ENCODE measurements around the gene SLC12A6. TPM values are rescaled to one million over a fixed set of nuclear protein-coding genes. Genes with fewer than 3 reads are reported as not detected.

The SLC12A6 gene
- total RNA-seq, 1 experiment from 2014 or later: 15.1 TPM

- ATAC-seq: no peak
- no peak for TF ChIP-seq CBX3 (IDR thresholded peaks at IDR 0.05; ENCODE audit: low read depth)
- TF ChIP-seq YY1 (IDR thresholded peaks at IDR 0.05; ENCODE audit: extremely low read depth, insufficient replicate concordance, low read depth, low read length): no peak
- TF ChIP-seq EZH2 (IDR thresholded peaks at IDR 0.05): no peak
- TF ChIP-seq ZFX (IDR thresholded peaks at IDR 0.05): no peak
- no peak for TF ChIP-seq RAD21 (IDR thresholded peaks at IDR 0.05; ENCODE audit: low read depth)
- no peak for TF ChIP-seq POLR2A (IDR thresholded peaks at IDR 0.05; ENCODE audit: borderline replicate concordance, extremely low read depth, insufficient read depth, insufficient read length)
- no peak for TF ChIP-seq ZBTB33 (IDR thresholded peaks at IDR 0.05; ENCODE audit: extremely low read depth, insufficient replicate concordance, low read length)
- no peak for TF ChIP-seq REST (IDR thresholded peaks at IDR 0.05; ENCODE audit: low read depth)
- no peak for TF ChIP-seq SP1 (IDR thresholded peaks at IDR 0.05; ENCODE audit: low read depth)
- TF ChIP-seq ZNF274 (IDR thresholded peaks at IDR 0.05; ENCODE audit: low read depth, low read length): no peak
- no peak for TF ChIP-seq ATF3 (IDR thresholded peaks at IDR 0.05)
- TF ChIP-seq CEBPB (IDR thresholded peaks at IDR 0.05; ENCODE audit: low read depth): no peak
- no peak for TF ChIP-seq JUND (IDR thresholded peaks at IDR 0.05)
- no peak for TF ChIP-seq EZH2phosphoT487 (IDR thresholded peaks at IDR 0.05; ENCODE audit: borderline replicate concordance)
- no peak for TF ChIP-seq CTCF (IDR thresholded peaks at IDR 0.05 in 2 of 3, conservative IDR thresholded peaks at IDR 0.05 in 1 of 3; ENCODE audit: borderline replicate concordance in 1 of 3, insufficient read depth in 1 of 3, low read depth in 2 of 3, low read length in 2 of 3)
Measured at GRCh38 chr15:34243226-34243625, 94.4 kb downstream of the SLC12A6 start.

More at GRCh38 chr15:34243226-34243625, 94.4 kb downstream of the SLC12A6 start:
- CTCF ChIA-PET: no interaction called here
- H3K27ac ChIP-seq (ENCODE audit: low read depth, low read length): no peak overlapping the region
- RAD21 ChIA-PET (ENCODE audit: low non-redundant PET in 1 of 2, low total read pairs in 2 of 2, uncharacterized antibody in 2 of 2, unreplicated experiment in 2 of 2): no interaction called here
- intact Hi-C loops (cut with micrococcal nuclease): no loop called here
- no peaks in the 10 kb centered on the region for H3K9me3 ChIP-seq (ENCODE audit: control insufficient read depth in 1 of 2, insufficient read depth in 1 of 2, low read depth in 1 of 2, low read length in 2 of 2)
- no peaks in the 10 kb centered on the region for H4K20me1 ChIP-seq (ENCODE audit: insufficient read depth)
- H3K79me2 ChIP-seq (ENCODE audit: insufficient read depth, low read length): no peaks in the 10 kb centered on the region
- no TSS peak for BruUV-seq (replicated peaks)
- H3K36me3 ChIP-seq (ENCODE audit: control insufficient read depth in 1 of 2, insufficient read depth in 2 of 2, low read length in 2 of 2): peaks cover 0 to 4% of the 10 kb centered on the region in 2 experiments; a peak in 2 of 4 replicates
- no peak for DNase-seq (ENCODE audit: low read depth, low spot score)
- H3K9ac ChIP-seq (ENCODE audit: low read length): no peak overlapping the region
- H2AFZ ChIP-seq (ENCODE audit: low read depth, low read length, poor library complexity, severe bottlenecking): no peak overlapping the region
- H3K27me3 ChIP-seq (ENCODE audit: insufficient read depth, low read length): no peaks in the 10 kb centered on the region
- no peak overlapping the region for H3K4me2 ChIP-seq (ENCODE audit: low read length)
- no peaks in the 10 kb centered on the region for H3K9me2 ChIP-seq (ENCODE audit: insufficient read depth)
- H3K4me3 ChIP-seq (replicated peaks in 1 of 2; ENCODE audit: low read depth in 1 of 2, low read length in 2 of 2): no peak overlapping the region
- POLR2A ChIA-PET: no interaction called here
- peaks cover 2 to 29% of the 10 kb centered on the region in 2 experiments; a peak in 3 of 4 replicates for H3K4me1 ChIP-seq (ENCODE audit: control insufficient read depth in 1 of 2, insufficient read depth in 2 of 2, low read length in 2 of 2)
